ENCODE data around the gene STT3B. TPM values are rescaled to one million over a fixed set of nuclear protein-coding genes. Genes with fewer than 3 reads are reported as not detected.

STT3B gene
- polyA plus RNA-seq, 1 donor (not counting 4 experiments of a cell fraction or from before 2014, with no cell fraction given): 129 TPM

DNA sequence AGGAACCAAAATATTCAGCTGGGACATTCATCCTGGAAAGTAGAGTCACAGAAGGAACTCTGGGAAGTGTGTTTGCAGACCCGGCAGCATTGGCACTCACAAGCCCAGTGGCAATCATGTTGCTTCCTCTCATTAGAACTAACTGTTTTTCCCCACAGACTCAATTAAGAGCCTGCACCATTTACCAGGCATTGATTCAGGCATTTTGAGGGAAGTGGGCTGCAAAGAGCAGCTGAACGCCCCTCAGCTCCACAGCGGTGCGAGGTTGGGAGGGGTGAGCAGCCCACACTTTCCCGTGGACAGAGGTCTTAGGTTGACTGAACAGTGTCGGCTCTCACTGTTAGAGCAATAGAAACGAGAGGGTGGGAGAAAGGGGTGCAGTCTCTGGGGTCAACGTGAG lies 143.8 kb downstream of the STT3B start:
- H3K36me3 ChIP-seq (ENCODE audit: control insufficient read depth in 2 of 2, extremely low read depth in 1 of 2, insufficient read depth in 2 of 2, low read length in 2 of 2): peaks cover 28 to 35% of the 10 kb centered on the region in 2 experiments
- no peak overlapping the region for H2AFZ ChIP-seq (ENCODE audit: control insufficient read depth, low read length)
- no peaks in the 10 kb centered on the region for H3K27me3 ChIP-seq (ENCODE audit: control insufficient read depth, extremely low read depth, insufficient read depth, low read length)
- no peak overlapping the region for H3K9ac ChIP-seq (ENCODE audit: control insufficient read depth, extremely low read depth, insufficient read depth, low read length)
- no peak for FAIRE-seq
- DNase-seq (ENCODE audit: low read depth, low spot score): no peak
- H3K79me2 ChIP-seq (ENCODE audit: control insufficient read depth, insufficient read depth, low read length): peaks cover 14% of the 10 kb centered on the region
- no peak overlapping the region for H3K27ac ChIP-seq (ENCODE audit: control insufficient read depth, insufficient read depth, low read length)
- H3K4me3 ChIP-seq (ENCODE audit: control insufficient read depth in 2 of 3, extremely low read depth in 1 of 3, insufficient read depth in 2 of 3, low read depth in 1 of 3, low read length in 3 of 3): no peak overlapping the region
- dilution Hi-C loops (cut with MboI; ENCODE audit: extremely low pct_ligation_motif_present, low sequenced_read_pairs): no loop called here
- peaks cover 3% of the 10 kb centered on the region for H3K9me1 ChIP-seq (ENCODE audit: control insufficient read depth, extremely low read depth, insufficient read depth, low read length)
- peaks cover 14% of the 10 kb centered on the region for H3K4me1 ChIP-seq (ENCODE audit: control insufficient read depth, extremely low read depth, insufficient read depth, low read length)
- no peak for TF ChIP-seq EZH2 (IDR thresholded peaks at IDR 0.05; ENCODE audit: low read length)
- TF ChIP-seq CTCF (optimal IDR thresholded peaks at IDR 0.05 in 1 of 3, IDR thresholded peaks at IDR 0.05 in 1 of 3, conservative IDR thresholded peaks at IDR 0.05 in 1 of 3; ENCODE audit: extremely low read depth in 1 of 3, insufficient read depth in 2 of 3, low read length in 3 of 3): no peak
- peaks cover 9% of the 10 kb centered on the region for H4K20me1 ChIP-seq (ENCODE audit: control insufficient read depth, extremely low read depth, insufficient read depth, low read length)
- H3K4me2 ChIP-seq (ENCODE audit: control insufficient read depth, extremely low read depth, insufficient read depth, low read depth, low read length): no peak overlapping the region
- no peaks in the 10 kb centered on the region for H3K9me3 ChIP-seq (ENCODE audit: control insufficient read depth, low read depth, low read length)

DNA sequence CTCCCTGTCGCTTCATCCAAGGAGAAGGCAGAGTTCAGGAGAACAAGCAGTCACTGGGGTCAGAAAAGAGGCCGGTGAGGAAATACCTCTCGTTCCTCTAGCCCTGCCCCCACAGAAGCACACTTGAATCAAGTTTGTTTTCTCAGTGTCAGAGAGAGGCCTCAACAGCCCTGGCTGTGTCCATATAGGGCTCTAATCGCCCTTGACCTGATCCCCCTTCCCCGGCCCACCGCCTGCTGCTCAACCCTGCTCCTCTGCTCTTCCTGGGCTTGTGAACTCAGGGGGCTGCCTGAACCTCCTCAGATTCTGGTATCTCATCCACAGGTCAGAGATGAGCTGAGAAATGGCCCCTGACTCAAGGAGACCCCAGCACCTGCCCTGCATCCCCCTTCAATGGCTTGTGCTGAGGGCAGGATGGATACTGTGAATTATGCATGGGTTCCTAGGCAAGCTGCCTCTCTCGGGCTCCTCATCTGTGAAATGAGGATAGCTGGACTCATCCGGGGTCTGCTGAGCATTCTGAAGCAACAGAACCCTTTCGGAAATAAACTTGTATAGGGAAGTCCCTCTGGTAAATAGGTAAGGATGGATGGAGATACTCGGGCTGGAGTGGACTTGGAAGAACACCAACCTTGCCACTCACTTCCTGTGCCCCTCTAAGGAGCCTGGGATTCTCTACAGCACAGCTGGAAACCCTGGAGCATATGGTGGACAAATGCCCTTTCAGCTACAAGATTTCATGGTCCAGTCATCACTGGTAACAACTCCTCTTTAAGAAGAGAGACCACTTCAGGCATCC lies 147.5 kb downstream of the STT3B start:
- FAIRE-seq (no peak), DNase-seq (ENCODE audit: low read depth, low spot score) (no peak)
- no peak overlapping the region for H3K4me2 ChIP-seq (ENCODE audit: control insufficient read depth, extremely low read depth, insufficient read depth, low read depth, low read length)
- dilution Hi-C loops (cut with MboI; ENCODE audit: extremely low pct_ligation_motif_present, low sequenced_read_pairs): no loop called here
- no peaks in the 10 kb centered on the region for H3K27me3 ChIP-seq (ENCODE audit: control insufficient read depth, extremely low read depth, insufficient read depth, low read length)
- H2AFZ ChIP-seq (ENCODE audit: control insufficient read depth, low read length): no peak overlapping the region
- H4K20me1 ChIP-seq (ENCODE audit: control insufficient read depth, extremely low read depth, insufficient read depth, low read length): peaks cover 7% of the 10 kb centered on the region
- no peak overlapping the region for H3K9ac ChIP-seq (ENCODE audit: control insufficient read depth, extremely low read depth, insufficient read depth, low read length)
- H3K79me2 ChIP-seq (ENCODE audit: control insufficient read depth, insufficient read depth, low read length): peaks cover 13% of the 10 kb centered on the region
- H3K36me3 ChIP-seq (ENCODE audit: control insufficient read depth in 2 of 2, extremely low read depth in 1 of 2, insufficient read depth in 2 of 2, low read length in 2 of 2): peaks cover 27 to 46% of the 10 kb centered on the region in 2 experiments
- H3K4me1 ChIP-seq (ENCODE audit: control insufficient read depth, extremely low read depth, insufficient read depth, low read length): peaks cover 14% of the 10 kb centered on the region
- no peaks in the 10 kb centered on the region for H3K9me3 ChIP-seq (ENCODE audit: control insufficient read depth, low read depth, low read length)
- H3K4me3 ChIP-seq (ENCODE audit: control insufficient read depth in 2 of 3, extremely low read depth in 1 of 3, insufficient read depth in 2 of 3, low read depth in 1 of 3, low read length in 3 of 3): no peak overlapping the region
- peaks cover 3% of the 10 kb centered on the region for H3K9me1 ChIP-seq (ENCODE audit: control insufficient read depth, extremely low read depth, insufficient read depth, low read length)
- no peak for TF ChIP-seq EZH2 (IDR thresholded peaks at IDR 0.05; ENCODE audit: low read length)
- no peak for TF ChIP-seq CTCF (optimal IDR thresholded peaks at IDR 0.05 in 1 of 3, IDR thresholded peaks at IDR 0.05 in 1 of 3, conservative IDR thresholded peaks at IDR 0.05 in 1 of 3; ENCODE audit: extremely low read depth in 1 of 3, insufficient read depth in 2 of 3, low read length in 3 of 3)
- no peak overlapping the region for H3K27ac ChIP-seq (ENCODE audit: control insufficient read depth, insufficient read depth, low read length)

All from keratinocyte (primary cell).